CD4-positive, alpha-beta T cell treated with Interleukin-2 at 100 ng/mL for 4 hours (primary cell): ENCODE measurements around the gene IRF9.
"Not testable (repeated sequence)": the region's sequence is repeated elsewhere in the genome, so short reads cannot be mapped to it uniquely, and the experiment has no call there.

ENCODE experiments used
- DNase-seq: peaks from one replicate; pipeline ENCODE4 v3.0.0-alpha.2; 2020; ENCODE audit warnings: low spot score

Gene IRF9

DNA sequence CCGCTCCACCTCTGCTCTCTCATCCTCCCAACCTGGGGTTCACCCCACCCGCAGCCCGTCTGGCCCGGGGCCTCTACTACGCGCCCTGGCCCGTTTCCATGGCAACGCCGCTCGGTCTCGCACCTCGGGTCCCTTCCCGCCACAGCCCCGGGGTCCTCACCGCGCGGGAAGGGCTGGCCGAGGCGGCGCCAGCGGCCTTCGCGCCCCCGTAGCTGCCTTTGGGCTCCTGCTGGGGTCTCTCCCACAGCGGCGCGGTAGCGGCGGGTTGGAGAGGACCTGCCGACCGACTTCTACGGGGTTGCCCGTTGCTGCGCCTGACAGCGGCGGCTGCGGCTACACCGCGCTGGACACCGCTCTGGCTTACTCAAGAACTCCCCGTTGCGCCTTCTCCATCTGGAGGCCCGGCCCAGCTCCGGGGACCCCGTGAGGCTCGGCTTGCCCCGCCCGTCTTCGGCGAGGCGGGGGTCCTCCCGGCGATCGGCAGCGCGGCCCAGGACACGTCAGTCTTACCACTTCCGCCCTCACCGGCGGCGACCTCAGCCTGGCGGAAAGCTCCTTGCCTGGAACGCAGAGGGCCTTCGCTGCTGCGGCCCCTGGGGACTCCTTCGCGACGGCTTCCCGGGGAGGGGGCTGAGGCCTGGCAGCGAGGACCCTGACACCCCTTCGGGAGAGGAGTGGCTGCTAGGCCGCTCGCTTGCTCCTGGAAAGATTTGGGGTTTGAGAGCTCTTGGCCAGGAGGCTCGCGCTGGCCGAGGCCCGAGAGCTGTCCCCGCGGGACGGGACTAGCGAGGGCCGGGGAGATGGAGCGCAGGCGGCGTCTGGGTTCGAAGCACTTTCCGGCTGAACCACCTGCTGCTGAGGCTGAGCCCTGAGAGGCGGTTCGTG lies 34.4 kb downstream of the IRF9 start, which contains the start of gene TM9SF1:
TSS of gene TM9SF1 (minus strand) at position 256 of the 885 bp plus-strand sequence. CDS start 422 bp downstream, outside the sequence.
- peak; percentile 89 for DNase-seq

DNA sequence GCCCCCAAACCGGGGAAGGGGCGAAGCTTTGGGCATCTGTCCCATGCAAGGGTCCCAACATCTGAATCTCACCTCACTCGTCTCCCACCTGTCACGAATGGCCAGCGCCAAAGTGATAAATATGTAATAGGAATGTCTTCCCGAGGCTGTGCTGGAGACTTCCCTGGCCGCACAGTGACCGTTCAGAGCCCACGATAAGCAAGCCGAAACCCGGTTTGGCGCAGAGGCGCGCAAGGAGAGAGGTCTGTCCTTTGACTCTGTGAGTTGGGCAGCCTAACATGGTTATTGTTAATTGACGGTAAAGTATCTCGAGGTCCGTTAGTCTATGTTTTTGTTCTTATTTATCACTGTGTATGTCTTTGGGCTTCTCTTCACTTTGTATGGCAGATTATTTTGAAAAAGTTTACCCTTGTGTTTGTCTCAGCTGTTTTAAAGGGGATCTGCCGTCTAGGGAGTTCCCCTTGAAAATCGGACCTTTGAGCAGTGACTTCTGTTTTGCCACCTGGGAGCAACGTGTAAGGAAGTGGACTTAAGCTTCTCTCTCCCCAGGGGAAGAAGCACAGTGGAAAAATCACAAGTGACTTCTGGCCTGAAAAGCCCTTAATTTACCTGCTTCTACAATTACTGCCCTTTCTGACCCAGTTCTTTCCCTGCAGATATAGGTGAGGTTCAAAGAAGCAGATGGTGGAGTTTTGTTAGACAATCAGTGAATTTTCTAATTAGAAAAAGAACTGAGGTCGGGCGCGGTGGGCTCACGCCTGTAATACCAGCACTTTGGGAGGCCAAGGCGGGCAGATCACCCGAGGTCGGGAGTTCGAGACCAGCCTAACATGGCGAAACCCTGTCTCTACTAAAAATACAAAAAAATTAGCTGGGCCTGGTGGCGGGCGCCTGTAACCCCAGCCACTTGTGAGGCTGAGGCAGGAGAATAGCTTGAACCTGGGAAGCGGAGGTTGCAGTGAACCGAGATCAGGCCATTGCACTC lies 35.3 kb downstream of the IRF9 start:
- no peak for DNase-seq

DNA sequence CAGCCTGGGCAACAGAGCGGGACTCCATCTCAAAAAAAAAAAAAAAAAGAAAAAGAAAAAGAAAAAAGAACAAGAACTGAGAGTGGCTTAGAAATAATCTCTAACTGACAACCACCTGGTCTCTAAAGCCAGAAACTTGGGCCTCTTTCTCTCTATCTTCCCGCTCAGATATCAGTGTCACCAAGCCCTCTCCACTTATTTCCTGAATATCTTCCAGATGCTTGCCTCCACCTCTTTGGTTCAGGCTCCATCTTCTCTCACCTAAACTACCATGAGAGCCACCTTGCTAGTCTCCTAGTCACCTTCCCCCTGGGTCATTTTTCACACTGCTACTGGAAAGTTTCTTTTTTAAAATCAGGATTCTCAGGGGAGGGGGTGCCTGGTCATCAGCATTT lies 36.0 kb downstream of the IRF9 start:
- no peak for DNase-seq

DNA sequence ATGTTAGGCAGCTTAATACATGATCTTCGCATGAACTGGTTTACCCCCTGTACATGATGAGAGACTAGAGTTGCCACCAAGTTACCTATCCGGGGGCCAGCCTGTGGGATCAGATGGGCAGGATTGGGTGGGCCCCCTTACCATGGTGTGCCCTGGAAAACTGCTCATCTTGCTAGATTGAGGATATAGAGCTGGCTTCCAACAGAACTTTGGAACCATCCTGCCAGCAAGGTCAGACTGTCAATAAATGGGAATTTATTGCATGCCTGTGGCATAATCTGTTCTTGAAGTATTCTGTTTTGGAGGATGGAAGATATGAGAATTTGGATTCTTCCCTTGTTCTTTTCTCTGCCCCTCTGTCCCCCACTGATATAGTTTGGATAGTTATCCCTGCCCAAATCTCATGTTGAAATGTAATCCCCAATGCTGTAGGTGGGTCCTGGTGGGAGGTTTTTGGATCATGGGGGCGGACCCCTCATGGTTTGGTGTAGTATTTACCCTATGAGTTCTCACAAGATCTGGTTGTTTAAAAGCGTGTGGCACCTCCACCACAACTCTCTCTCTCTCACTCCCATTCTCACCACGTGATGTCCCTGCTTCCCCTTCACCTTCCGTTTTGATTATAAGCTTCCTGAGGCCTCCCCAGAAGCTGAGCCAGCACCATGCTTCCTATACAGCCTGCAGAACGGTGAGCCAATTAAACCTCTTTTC lies 37.9 kb downstream of the IRF9 start:
- DNase-seq = no peak

DNA sequence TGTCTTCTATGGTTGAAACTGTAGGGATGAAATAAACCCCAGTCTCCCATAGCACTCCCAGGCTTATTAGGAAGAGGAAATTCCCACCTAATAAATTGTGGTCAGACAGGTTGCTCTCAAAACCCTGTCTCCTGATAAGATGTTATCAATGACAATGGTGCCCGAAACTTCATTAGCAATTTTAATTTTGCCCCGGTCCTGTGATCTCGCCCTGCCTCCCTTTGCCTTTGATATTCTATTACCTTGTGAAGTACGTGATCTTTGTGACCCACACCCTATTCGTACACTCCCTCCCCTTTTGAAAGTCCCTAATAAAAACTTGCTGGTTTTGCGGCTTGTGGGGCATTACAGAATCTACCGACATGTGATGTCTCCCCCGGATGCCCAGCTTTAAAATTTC lies 41.5 kb downstream of the IRF9 start:
- DNase-seq = not testable (repeated sequence)

DNA sequence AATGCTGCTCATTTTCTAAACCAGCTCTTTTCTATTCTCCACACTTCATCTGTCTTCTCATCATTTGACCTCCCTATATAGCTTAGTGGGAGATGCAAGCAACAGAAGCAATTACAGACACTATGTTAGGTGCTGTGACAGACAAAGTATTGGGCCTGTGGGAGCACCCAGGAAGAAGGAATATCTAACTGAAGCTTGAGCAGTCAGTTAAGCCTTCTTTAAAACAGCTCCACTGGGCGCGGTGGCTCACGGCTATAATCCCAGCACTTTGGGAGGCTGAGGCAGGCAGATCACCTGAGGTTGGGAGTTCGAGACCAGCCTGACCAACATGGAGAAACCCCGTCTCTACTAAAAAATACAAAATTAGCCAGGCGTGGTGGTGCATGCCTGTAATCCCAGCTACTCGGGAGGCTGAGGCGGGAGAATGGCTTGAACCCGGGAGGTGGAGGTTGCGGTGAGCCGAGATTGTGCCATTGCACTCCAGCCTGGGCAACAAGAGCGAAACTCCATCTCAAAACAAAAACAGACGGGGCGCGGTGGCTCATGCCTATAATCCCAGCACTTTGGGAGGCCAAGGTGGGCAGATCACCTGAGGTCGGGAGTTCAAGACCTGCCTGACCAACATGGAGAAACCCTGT lies 42.3 kb downstream of the IRF9 start:
- not testable (repeated sequence) for DNase-seq

DNA sequence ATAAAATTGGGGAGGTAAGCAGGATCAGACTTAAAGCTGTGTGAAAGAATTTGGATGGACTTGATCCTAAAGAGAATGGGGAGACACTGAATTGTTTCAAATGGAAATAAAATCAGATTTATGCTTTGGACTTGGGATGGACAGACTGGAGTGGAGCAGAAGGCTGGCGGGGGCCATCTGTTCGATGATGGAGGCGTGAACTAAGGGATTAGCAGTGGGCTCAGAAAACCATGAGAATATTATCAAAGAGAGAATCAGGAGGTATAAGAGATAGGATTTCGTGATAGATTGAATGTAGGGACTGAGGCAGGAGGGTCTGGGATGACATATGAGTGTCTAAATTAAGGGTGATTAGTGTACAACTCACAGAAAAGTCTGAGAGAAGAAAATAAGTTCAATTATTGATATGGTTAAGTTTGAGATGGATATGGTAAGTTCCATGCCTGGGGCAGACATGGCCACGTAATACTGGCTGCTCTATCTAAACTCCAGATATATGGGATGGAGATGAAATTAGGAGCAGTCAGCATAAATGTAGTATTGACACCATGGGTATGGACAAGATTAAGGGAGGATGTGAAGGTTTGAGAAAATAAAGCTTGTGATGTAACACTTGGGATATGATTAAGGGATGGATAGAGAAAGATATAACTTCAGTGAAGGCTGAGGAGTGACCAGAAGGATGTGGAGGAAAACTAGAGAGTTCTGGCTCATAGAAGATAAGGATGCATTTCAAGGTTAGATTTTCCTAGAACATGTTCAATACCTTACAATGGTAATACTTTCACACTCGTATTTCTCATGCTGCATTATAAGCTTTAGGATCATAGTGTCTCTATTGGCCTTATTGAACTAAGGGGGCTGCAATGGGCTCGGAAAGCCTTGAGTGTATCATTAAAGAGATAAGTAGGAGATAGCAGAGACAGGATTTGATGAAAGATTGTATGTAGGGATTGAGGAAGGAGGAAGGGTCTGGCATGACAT lies 43.4 kb downstream of the IRF9 start:
- no peak for DNase-seq

DNA sequence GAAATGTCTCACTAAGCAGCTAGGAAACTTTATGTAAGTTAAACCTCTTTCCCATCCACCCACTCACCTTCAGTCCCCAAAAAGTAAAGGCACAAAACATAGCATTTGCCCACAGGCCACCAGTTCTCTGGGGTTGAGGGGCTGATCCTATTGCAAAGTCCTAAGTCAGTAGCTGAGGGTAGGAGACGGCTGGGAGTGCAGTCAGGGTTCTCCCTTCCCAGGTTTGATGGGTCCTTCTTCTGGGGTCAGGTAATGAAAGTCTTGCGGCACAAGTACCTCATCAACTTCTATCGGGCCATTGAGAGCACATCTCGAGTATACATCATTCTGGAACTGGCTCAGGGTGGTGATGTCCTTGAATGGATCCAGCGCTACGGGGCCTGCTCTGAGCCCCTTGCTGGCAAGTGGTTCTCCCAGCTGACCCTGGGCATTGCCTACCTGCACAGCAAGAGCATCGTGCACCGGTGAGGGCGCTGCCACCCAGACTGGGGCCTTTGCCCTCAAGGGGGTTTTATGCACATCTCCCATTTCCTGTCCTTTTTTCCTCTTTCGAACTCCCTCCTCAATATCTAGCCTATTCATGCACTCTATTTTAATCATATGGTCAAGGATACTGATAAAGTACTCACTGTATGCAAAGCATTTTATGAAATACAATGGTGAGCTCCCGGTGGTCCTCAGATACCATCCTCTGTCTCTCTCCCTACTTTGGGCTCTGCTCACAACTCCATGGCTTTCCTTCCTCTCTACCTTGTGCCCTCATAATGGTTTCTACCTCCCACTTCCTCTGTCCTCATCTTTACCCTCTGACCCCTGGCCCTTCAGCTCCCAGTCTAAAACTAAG lies 45.4 kb downstream of the IRF9 start:
- DNase-seq = no peak

DNA sequence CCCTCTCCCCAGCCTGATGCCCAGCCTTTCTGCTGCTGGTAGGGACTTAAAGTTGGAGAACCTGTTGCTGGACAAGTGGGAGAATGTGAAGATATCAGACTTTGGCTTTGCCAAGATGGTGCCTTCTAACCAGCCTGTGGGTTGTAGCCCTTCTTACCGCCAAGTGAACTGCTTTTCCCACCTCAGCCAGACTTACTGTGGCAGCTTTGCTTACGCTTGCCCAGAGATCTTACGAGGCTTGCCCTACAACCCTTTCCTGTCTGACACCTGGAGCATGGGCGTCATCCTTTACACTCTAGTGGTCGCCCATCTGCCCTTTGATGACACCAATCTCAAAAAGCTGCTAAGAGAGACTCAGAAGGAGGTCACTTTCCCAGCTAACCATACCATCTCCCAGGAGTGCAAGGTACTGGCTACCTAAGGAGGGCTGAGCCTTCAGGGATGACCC lies 46.1 kb downstream of the IRF9 start:
- peak; percentile 15 for DNase-seq

DNA sequence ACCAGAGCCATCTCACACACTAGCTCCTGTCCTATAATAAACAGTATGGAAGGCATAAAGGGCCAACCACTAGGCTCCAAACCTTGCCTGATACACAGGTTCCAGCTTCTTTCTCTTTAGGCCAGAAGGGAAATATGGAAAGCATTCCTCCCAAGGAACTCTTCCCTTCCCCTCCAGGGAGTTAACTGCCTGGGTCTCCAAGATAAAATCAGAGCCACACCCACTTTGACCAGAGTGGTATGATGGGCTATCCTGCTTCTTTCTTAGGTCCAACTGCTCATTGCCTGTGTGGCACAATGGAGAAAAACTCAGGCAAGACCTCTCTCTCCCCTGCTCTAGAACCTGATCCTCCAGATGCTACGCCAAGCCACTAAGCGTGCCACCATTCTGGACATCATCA lies 46.6 kb downstream of the IRF9 start:
- DNase-seq = no peak

DNA sequence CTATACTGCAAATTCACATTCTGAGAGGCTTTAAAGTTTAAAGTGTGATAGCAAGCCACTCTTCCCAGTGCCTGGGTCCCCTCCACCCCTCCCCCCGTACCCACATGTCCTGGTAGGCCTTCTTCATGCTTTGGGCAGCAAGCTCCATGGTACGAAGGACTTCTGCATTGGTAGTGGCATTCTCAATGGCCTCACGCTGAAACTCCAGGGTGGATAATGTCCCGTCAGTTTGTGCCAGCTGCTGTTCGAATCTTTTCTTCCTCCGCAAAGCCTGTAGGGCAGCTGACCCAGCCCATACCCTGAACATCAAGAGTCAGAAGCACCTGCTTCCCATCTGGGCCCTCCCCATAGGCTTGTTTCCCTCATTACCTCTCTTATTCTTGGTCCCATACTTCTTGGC lies 50.2 kb downstream of the IRF9 start:
- no peak for DNase-seq

DNA sequence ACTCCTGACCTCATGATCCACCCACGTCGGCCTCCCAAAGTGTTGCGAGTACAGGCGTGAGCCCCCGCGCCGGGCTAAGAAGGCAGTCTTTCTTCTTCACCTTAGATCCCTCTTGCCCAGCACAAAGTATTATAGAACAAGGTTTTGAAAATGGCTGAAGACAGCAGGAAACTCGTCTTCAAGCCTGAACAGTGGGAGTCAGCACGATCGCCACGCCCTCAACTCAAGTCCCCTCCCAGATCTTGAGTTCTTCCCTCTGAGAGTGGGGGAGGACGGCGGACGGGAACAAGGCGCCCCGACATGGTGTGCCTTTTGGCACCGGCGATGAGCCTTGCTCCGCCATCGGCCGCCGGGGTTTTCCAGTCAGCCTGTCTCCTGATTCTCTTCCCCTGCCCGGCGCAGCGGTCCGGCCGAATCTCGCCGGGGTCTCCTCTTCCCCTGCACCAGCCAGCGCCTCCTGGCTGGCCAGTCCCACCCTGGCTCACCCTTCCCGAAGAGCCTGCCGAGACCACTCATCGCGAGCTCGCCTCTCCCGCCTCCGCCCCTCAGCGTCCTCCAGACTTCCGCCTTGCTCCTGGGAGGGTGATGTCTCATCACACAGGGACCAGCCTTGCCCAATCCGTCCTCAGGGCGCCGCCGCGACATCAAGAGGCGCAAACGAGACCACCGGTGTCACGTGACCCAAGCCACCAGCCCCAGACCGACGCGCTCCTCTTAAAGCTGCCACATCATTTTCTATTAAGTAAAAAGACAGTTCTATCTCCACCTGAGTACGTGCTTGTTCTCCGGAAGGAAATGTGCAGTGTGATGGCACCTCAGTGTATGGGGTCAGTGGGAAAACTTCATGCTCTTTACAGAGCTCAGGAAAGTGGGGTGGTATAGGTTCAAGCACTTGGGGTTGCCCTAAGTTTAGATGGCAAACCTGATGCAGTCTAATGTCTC lies 52.1 kb downstream of the IRF9 start, which contains the start of gene CHMP4A:
TSS of gene CHMP4A (minus strand) at position 565 of the 942 bp plus-strand sequence. CDS start at position 516, 49 bp downstream.
- peak; percentile 97 for DNase-seq

DNA sequence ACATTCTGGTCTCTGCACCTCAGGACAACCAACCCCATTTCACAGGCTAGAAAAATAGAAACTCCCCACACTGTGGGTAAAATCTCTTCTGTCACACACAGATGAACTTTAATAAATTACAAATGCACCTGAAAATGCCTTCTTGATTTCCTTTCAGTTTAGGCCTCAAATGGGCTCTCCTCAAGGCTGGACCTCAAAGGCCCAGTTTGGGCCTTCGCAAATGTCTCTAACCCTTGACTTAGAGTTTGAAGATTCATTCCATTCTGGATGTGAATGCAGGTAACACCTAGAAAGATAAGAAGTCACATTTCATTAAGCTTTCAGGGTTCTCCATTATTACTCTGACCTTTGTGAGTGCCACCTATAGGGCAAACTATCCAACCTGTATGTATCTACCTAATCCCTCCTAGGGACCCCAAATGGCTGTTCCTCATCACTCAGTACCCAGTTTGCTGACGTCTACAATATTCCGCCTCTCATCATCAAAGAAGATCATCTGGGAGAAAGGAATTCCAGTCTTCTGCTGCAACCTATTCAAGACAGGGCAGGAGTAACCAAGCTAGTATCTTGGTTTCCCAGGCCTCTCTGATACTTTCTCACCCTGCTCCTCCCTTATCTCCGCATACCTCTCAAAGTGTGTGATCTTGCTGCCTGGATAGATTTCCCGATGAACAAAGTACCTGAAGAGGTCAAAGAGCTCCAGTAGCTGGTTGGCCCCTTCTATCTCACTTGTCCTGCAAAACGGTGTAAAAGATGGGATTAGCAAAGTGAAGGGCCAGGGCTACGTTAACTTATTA lies 53.0 kb downstream of the IRF9 start:
- no peak for DNase-seq

DNA sequence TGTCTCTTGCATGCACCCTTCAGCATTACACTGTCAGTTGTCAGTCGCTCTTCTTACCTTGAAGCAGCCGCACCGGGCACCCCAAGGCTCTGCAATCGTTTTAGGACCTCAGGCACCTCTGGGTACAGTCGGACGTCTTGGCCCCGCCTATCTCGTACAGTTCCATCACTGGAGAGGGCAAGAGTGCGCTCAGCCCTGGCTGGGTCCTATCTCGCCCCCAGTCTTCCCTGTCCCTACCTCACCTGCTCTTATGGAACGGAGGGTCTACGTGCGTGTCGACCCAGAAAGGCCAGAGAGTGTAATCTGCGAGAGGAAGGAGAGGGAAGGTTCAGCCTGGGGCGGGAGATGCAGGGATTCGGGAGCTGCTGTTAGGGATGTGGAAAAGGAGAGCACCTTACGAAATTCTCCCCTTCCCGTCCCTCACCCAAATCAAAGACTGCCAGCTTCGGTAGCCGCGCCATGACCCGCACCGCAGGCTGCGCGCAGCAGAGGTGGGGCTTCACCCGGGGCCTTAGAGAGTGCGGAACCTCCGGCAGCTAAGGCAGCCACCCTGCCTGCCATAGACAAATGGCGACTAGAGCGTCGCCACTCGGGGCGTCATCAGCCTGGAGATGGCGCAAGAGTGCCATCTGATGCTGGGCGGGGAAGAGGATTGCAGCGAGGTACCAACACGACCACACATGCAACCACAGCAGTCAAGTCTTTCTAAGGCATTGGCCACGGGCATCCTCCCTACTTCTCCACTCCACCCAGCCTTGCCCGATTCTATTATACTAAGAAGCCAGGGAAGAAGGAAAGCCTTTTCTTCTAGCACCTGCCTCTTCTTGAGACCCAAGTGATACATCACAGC lies 54.7 kb downstream of the IRF9 start, which contains the start of gene MDP1:
TSS of gene MDP1 (minus strand) at position 572 of the 850 bp plus-strand sequence. CDS start at position 461, 111 bp downstream.
- DNase-seq = peak; percentile 89
